Measurements from ENCODE around the gene HSPA13.

DNA sequence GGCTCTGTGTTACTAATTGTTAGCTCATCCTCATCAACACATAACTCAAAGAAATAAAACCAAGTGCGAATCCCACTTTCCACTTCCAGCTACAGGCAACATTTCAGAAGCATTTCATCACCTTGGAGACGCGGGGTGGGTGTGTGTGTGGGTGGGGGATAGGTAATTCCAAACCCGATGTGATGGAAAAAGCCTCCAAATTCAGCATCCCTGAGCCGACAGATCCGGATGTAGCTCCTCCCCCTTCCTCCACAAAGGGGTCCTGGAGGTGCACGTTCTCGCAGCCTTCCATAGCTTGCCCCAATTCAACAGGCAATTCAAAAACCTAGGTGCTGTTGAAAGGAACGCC lies 486 bp downstream of the HSPA13 start:
- no peak for TF ChIP-seq EZH2 (IDR thresholded peaks at IDR 0.05; ENCODE audit: low read depth)
- TF ChIP-seq, protein P1, sequence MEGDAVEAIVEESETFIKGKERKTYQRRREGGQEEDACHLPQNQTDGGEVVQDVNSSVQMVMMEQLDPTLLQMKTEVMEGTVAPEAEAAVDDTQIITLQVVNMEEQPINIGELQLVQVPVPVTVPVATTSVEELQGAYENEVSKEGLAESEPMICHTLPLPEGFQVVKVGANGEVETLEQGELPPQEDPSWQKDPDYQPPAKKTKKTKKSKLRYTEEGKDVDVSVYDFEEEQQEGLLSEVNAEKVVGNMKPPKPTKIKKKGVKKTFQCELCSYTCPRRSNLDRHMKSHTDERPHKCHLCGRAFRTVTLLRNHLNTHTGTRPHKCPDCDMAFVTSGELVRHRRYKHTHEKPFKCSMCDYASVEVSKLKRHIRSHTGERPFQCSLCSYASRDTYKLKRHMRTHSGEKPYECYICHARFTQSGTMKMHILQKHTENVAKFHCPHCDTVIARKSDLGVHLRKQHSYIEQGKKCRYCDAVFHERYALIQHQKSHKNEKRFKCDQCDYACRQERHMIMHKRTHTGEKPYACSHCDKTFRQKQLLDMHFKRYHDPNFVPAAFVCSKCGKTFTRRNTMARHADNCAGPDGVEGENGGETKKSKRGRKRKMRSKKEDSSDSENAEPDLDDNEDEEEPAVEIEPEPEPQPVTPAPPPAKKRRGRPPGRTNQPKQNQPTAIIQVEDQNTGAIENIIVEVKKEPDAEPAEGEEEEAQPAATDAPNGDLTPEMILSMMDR (conservative IDR thresholded peaks at IDR 0.05) = no peak

All from PC-9 (cell line).